ENCODE data around the gene TKFC.

The TKFC gene

DNA sequence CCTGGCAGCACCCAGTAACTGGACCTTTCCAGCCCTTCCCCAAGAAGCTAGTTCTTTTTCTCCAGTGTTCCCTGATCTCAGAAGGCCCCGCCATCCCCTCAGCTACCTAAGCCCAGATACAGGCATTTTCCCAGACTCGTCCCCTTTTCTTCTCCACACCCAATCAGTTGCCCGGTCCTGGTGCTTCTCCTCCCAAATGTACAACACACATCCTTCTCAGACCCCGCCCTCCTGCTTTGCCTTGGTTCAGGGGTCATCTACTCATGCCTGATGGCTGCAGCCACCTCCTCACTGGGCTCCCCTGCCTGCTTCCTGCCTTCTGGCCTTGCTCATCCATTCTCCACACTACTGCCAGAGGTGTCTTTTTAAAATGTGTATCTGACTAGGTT lies 6.5 kb downstream of the TKFC start:
- no peak for TF ChIP-seq CTCF (IDR thresholded peaks at IDR 0.05; ENCODE audit: low read depth, low read length)
- H3K4me3 ChIP-seq (ENCODE audit: low read depth, low read length), result no peak overlapping the region

GRCh38 chr11:61340979-61341378 lies 8.0 kb downstream of the TKFC start:
- no peak overlapping the region for H3K4me3 ChIP-seq (ENCODE audit: low read depth, low read length)
- TF ChIP-seq CTCF (IDR thresholded peaks at IDR 0.05; ENCODE audit: low read depth, low read length), result no peak

DNA sequence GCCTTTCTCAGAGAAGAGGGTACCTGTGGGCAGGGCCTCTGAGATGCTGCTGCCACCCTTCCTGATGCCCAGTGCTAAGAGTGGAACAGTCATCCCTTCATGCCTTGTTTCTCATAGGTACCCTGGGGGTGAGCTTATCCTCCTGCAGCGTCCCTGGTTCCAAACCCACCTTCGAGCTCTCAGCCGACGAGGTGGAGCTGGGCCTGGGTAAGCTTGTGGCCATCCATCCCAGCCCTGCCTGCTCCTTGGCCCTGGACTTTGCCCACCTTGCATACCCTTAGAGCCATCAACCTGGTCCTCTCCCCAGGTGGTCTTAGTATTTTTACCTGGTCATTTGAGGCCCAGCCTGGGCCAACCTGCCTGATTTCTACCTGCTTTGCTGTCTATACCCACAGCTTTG lies 8.7 kb downstream of the TKFC start:
- TF ChIP-seq CTCF (IDR thresholded peaks at IDR 0.05; ENCODE audit: low read depth, low read length), result no peak
- no peak overlapping the region for H3K4me3 ChIP-seq (ENCODE audit: low read depth, low read length)

- no peak overlapping the region for H3K4me3 ChIP-seq (ENCODE audit: low read depth, low read length)
- no peak for TF ChIP-seq CTCF (IDR thresholded peaks at IDR 0.05; ENCODE audit: low read depth, low read length)
Observed at GRCh38 chr11:61342207-61342803, 9.3 kb downstream of the TKFC start.

GRCh38 chr11:61343792-61344745 lies 11.0 kb downstream of the TKFC start:
- TF ChIP-seq CTCF (IDR thresholded peaks at IDR 0.05; ENCODE audit: low read depth, low read length), result no peak
- H3K4me3 ChIP-seq (ENCODE audit: low read depth, low read length), result no peak overlapping the region

DNA sequence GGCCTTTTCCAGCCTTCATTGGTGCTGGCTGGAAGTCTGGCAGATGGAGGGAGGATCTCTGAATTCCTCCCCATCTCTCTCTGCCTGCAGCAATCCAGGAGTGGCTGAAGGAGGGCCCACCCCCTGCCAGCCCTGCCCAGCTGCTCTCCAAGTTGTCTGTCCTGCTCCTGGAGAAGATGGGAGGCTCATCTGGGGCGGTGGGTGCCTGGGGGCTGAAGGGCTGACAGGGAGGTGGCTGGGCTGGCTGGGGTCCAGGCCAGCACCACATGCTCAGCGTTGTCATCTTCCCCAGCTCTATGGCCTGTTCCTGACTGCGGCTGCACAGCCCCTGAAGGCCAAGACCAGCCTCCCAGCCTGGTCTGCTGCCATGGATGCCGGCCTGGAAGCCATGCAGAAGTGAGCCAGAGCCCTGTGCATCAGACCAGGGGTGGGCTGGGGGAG lies 12.2 kb downstream of the TKFC start:
- TF ChIP-seq CTCF (IDR thresholded peaks at IDR 0.05; ENCODE audit: low read depth, low read length), result no peak
- no peak overlapping the region for H3K4me3 ChIP-seq (ENCODE audit: low read depth, low read length)
